Gastroesophageal sphincter (tissue), 4 donors: ENCODE results near the gene CERKL. TPM values are rescaled to one million over a fixed set of nuclear protein-coding genes. Genes with fewer than 3 reads are reported as not detected.
"Not testable (repeated sequence)": the region's sequence is repeated elsewhere in the genome, so short reads cannot be mapped to it uniquely, and the experiment has no call there.

Experiments used
- ATAC-seq: fragments of 150-250 bp; one replicate; pipeline ENCODE4 v1.9.1; 2016; ENCODE audit warnings: mild to moderate bottlenecking, moderate library complexity
- H3K27ac ChIP-seq, 4 donors: fragments of 200-600 bp; sonication (generic) in 3 of 4; 1 replicate in 3 of 4; 2 replicates in 1 of 4; pipeline ENCODE4 v1.5.1; 2016 to 2019
- H3K27me3 ChIP-seq: fragments of 200-600 bp; sonication (generic); one replicate; pipeline ENCODE4 v1.5.1; 2019
- H3K36me3 ChIP-seq, 2 donors: fragments of 200-600 bp; sonication (generic); one replicate each; pipeline ENCODE4 v1.5.1; 2019; ENCODE audit warnings: control low read depth in 1 of 2
- H3K4me1 ChIP-seq, 3 donors: fragments of 200-600 bp; sonication (generic); 1 replicate in 2 of 3; 2 replicates in 1 of 3; pipeline ENCODE4 v1.5.1; 2016 to 2019; ENCODE audit warnings: control low read depth in 2 of 3
- H3K4me3 ChIP-seq, 2 donors: fragments of 200-600 bp; sonication (generic); one replicate each; pipeline ENCODE4 v1.5.1; 2019; ENCODE audit warnings: mild to moderate bottlenecking in 1 of 2, moderate library complexity in 1 of 2
- H3K9me3 ChIP-seq, 3 donors: fragments of 200-600 bp; sonication (generic); one replicate each; pipeline ENCODE4 v1.5.1; 2017 to 2019; ENCODE audit warnings: control low read depth in 2 of 3
- EP300 ChIP-seq: sonication (generic); formaldehyde crosslinking; IDR thresholded peaks from one replicate; pipeline ENCODE4 v1.6.1; 2017; ENCODE audit warnings: antibody characterized with exemption, mild to moderate bottlenecking
- POLR2A ChIP-seq, 2 donors: fragments of 450-650 bp; IDR thresholded peaks; one replicate each; pipeline ENCODE4 v1.6.1; 2017; ENCODE audit warnings: antibody characterized with exemption in 2 of 2, mild to moderate bottlenecking in 2 of 2, moderate library complexity in 1 of 2
- POLR2AphosphoS5 ChIP-seq: sonication (generic); formaldehyde crosslinking; IDR thresholded peaks from one replicate; pipeline ENCODE4 v1.6.1; 2017; ENCODE audit warnings: antibody characterized with exemption
- WGBS, 2 donors: methylation state at CpG; one replicate each; pipeline ENCODE4 v1.1.5; 2018; ENCODE audit warnings: low coverage in 1 of 2; 5-methylcytosine and 5-hydroxymethylcytosine counted together
- total RNA-seq, 4 donors: library from RNA; depleted of rRNA; stranded (reverse); fragments of >200 nt; gene quantifications; one replicate each; pipeline ENCODE4 v1.1.0, GENCODE V29; 2016
- TF ChIP-seq, protein P1 (sequence below), 4 experiments: fragments of 200-600 bp in 2 of 4; fragments of 450-650 bp in 2 of 4; sonication (generic) in 1 of 4; IDR thresholded peaks; one replicate each; pipeline ENCODE4 v1.5.1; 2017 to 2019; ENCODE audit warnings: antibody characterized with exemption in 4 of 4, mild to moderate bottlenecking in 2 of 4, moderate library complexity in 2 of 4

The CERKL gene, protein sequence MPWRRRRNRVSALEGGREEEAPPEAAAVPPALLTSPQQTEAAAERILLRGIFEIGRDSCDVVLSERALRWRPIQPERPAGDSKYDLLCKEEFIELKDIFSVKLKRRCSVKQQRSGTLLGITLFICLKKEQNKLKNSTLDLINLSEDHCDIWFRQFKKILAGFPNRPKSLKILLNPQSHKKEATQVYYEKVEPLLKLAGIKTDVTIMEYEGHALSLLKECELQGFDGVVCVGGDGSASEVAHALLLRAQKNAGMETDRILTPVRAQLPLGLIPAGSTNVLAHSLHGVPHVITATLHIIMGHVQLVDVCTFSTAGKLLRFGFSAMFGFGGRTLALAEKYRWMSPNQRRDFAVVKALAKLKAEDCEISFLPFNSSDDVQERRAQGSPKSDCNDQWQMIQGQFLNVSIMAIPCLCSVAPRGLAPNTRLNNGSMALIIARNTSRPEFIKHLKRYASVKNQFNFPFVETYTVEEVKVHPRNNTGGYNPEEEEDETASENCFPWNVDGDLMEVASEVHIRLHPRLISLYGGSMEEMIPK
- total RNA-seq = under 1 TPM in 1 of 4 donors, not detected in 3; 0.78 TPM

GRCh38 chr2:181656450-181657291 is at the start of gene CERKL:
CERKL (minus strand) TSS chr2:181657105; CDS start chr2:181657006, 99 bp downstream.
- Histone ChIP-seq H3K4me1 (peaks cover 0 to 17% (median 7%) of the 10 kb centered on the region in 3 donors), H3K36me3 (no peaks in the 10 kb centered on the region), H3K9me3 (no peaks in the 10 kb centered on the region), H3K27me3 (peaks cover 21% of the 10 kb centered on the region), H3K4me3 (peak within 1 kb of the TSS; percentile 43 to 60), H3K27ac (no peak within 1 kb of the TSS)
- peak; percentile 71 for ATAC-seq
- 2 to 7% methylated on average over 11 to 25 of the region's 70 CpGs for WGBS, 2 donors
- TF ChIP-seq, protein P1, sequence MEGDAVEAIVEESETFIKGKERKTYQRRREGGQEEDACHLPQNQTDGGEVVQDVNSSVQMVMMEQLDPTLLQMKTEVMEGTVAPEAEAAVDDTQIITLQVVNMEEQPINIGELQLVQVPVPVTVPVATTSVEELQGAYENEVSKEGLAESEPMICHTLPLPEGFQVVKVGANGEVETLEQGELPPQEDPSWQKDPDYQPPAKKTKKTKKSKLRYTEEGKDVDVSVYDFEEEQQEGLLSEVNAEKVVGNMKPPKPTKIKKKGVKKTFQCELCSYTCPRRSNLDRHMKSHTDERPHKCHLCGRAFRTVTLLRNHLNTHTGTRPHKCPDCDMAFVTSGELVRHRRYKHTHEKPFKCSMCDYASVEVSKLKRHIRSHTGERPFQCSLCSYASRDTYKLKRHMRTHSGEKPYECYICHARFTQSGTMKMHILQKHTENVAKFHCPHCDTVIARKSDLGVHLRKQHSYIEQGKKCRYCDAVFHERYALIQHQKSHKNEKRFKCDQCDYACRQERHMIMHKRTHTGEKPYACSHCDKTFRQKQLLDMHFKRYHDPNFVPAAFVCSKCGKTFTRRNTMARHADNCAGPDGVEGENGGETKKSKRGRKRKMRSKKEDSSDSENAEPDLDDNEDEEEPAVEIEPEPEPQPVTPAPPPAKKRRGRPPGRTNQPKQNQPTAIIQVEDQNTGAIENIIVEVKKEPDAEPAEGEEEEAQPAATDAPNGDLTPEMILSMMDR (IDR thresholded peaks at IDR 0.05) = no peak
- TF ChIP-seq POLR2AphosphoS5 (no peak), POLR2A (IDR thresholded peaks at IDR 0.05) (no peak), EP300 (no peak)

DNA sequence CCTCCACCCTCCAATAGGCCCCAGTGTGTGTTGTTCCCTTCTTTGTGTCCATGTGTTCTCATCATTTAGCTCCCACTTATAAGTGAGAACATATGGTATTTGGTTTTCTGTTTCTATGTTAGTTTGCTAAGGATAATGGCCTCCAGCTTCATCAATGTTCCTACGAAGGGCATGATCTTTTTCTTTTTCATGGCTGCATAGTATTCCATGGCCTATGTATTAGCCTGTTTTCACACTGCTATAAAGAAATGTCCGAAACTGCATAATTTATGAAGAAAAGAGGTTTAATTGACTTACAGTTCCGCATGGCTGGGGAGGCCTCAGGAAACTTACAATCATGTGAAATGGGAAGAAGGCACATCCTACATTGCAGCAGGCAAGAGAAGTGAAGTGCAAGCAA is 45.6 kb upstream of the CERKL start:
- not testable (repeated sequence) for H3K36me3 ChIP-seq, H3K9me3 ChIP-seq, H3K27me3 ChIP-seq, ATAC-seq, H3K4me1 ChIP-seq, H3K4me3 ChIP-seq, H3K27ac ChIP-seq
- 86% methylated on average over 3 of the region's 3 CpGs; no CpG with 5 or more reads in 1 of the 2 donors for WGBS, 2 donors

- ATAC-seq = no peak
- TF ChIP-seq POLR2A (IDR thresholded peaks at IDR 0.05) = no peak
- Histone ChIP-seq H3K9me3 (no peaks in the 10 kb centered on the region), H3K4me1 (no peaks in the 10 kb centered on the region), H3K36me3 (no peaks in the 10 kb centered on the region), H3K27ac (no peak overlapping the region), H3K4me3 (no peak overlapping the region), H3K27me3 (no peaks in the 10 kb centered on the region)
- WGBS, 2 donors = 100% methylated on average over 1 of the region's 1 CpG; no CpG with 5 or more reads in 1 of the 2 donors
Observed at GRCh38 chr2:181698223-181698622, 41.3 kb upstream of the CERKL start.

DNA sequence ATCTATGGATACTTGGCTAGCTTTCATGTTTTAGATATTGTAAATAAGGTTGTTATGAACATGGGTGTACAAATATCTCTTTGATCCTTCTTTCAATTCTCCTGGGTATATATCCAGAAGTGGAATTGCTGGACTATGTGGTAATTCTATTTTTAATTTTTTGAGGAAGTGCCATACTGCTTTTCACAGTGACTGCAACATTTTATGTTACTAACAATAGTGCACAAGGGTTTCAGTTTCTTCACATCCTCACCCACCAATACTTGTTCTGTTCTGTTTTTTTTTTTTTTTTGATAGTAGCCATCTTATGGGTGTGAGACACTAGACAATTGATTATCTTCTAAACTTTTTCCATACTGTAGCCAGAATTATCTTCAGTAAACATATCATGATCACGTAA is 40.7 kb upstream of the CERKL start:
- Histone ChIP-seq H3K9me3 (no peaks in the 10 kb centered on the region), H3K4me1 (no peaks in the 10 kb centered on the region), H3K27ac (no peak overlapping the region), H3K4me3 (no peak overlapping the region), H3K27me3 (no peaks in the 10 kb centered on the region), H3K36me3 (no peaks in the 10 kb centered on the region)
- WGBS, 2 donors = 54 to 90% methylated on average over 1 of the region's 1 CpG
- TF ChIP-seq, protein P1 (IDR thresholded peaks at IDR 0.05) = no peak
- no peak for TF ChIP-seq EP300
- TF ChIP-seq POLR2A (IDR thresholded peaks at IDR 0.05) = no peak
- no peak for TF ChIP-seq POLR2AphosphoS5
- ATAC-seq = no peak

DNA sequence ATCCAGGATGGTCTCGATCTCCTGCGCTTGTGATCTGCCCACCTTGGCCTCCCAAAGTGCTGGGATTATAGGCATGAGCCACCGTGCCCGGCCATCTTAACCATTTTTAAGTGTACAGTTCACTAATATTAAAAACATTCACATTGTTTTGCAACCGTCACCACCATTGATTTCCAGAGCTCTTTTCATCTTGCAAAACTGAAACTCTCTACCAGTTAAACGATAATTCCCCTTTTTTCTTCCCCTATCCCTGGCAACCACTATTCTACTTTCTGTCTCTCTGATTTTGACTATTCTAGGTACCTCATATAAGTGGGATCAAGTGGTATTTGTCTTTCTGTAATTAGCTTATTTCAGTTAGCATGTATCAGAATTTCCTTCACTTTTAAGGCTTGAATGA is 40.2 kb upstream of the CERKL start:
- Histone ChIP-seq H3K36me3 (no peaks in the 10 kb centered on the region), H3K27me3 (no peaks in the 10 kb centered on the region), H3K27ac (no peak overlapping the region), H3K9me3 (no peaks in the 10 kb centered on the region), H3K4me3 (no peak overlapping the region), H3K4me1 (no peaks in the 10 kb centered on the region)
- no peak for TF ChIP-seq EP300
- no peak for TF ChIP-seq POLR2A (IDR thresholded peaks at IDR 0.05)
- TF ChIP-seq POLR2AphosphoS5 = no peak
- TF ChIP-seq, protein P1 (IDR thresholded peaks at IDR 0.05) = no peak
- no peak for ATAC-seq
- 88 to 95% methylated on average over 3 to 6 of the region's 6 CpGs for WGBS, 2 donors
